ENCODE measurements around the gene INTS7.
"Not testable (repeated sequence)": the region's sequence is repeated elsewhere in the genome, so short reads cannot be mapped to it uniquely, and the experiment has no call there.

GRCh38 chr1:211916458-211916857 is 118.9 kb downstream of the INTS7 start:
- TF ChIP-seq CTCF (IDR thresholded peaks at IDR 0.05 in 2 of 3, conservative IDR thresholded peaks at IDR 0.05 in 1 of 3; ENCODE audit: borderline replicate concordance in 1 of 3, insufficient read depth in 1 of 3, low read depth in 2 of 3, low read length in 2 of 3); EZH2 (IDR thresholded peaks at IDR 0.05); TCF7L2 (IDR thresholded peaks at IDR 0.05; ENCODE audit: borderline replicate concordance, extremely low read depth, insufficient read depth, insufficient read length); REST (IDR thresholded peaks at IDR 0.05; ENCODE audit: low read depth); JUND (IDR thresholded peaks at IDR 0.05); ZNF274 (IDR thresholded peaks at IDR 0.05; ENCODE audit: low read depth, low read length); ZFX (IDR thresholded peaks at IDR 0.05): not testable (repeated sequence)
